ENCODE results near the gene CDC42BPA. TPM values are rescaled to one million over a fixed set of nuclear protein-coding genes. Genes with fewer than 3 reads are reported as not detected.

CDC42BPA gene
- total RNA-seq, 1 donor from 2014 or later: 51.5 TPM

DNA sequence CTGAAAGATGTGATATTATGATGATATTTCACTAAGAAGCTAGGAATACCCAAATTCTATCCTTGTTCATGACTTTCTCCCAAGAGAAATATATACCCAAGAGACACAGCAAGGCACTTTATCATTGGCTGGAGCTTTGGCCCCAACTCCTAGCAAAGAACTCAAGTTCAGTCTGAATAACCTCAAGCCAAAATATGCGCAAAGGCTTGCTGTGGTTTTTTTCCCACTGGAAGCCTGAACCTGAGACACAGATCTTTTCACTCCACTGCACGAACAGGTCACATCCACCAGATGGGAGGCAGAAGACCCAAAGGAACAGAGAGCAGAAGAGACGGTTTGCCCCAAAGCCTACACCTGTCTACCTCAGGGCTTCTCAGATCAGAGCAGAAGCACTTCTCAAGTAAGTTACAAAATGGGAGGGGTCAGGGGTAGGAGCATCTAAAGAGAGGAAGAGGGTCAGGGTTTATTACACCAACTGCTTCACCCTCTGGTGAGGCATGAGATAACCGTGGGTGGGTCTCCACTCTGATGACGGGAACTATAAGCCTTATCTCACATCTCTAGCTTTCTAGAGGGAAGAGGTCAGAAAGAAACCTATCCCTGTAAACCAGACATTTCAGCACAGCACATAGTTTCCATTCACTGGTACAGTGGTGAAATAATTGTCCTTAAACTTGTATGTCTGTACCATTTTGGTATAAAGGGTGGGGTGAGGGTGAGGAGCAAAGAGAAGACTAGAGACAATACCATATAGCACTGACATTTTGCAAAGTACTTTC lies 17.1 kb upstream of the CDC42BPA start:
- no peak for DNase-seq (ENCODE audit: low spot score)

DNA sequence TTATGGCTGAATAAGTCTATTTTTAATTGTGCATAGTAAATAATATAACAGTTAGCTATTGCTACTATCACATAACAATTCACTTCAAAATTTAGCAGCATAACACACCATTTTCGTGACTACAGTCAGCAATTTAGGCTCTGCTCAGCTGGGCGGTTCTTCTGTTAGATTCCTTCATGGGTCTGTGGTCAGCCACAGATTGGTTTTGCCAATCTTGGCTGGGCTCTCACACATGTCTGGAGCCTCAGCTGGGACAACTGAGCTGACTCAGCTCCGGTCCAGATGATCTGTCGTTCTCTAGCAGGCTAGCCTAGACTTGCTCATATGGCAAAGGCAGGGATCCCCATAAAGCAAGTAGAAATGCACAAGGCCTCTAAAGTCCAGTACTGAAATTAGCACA lies 15.1 kb upstream of the CDC42BPA start:
- DNase-seq (ENCODE audit: low spot score): no peak

DNA sequence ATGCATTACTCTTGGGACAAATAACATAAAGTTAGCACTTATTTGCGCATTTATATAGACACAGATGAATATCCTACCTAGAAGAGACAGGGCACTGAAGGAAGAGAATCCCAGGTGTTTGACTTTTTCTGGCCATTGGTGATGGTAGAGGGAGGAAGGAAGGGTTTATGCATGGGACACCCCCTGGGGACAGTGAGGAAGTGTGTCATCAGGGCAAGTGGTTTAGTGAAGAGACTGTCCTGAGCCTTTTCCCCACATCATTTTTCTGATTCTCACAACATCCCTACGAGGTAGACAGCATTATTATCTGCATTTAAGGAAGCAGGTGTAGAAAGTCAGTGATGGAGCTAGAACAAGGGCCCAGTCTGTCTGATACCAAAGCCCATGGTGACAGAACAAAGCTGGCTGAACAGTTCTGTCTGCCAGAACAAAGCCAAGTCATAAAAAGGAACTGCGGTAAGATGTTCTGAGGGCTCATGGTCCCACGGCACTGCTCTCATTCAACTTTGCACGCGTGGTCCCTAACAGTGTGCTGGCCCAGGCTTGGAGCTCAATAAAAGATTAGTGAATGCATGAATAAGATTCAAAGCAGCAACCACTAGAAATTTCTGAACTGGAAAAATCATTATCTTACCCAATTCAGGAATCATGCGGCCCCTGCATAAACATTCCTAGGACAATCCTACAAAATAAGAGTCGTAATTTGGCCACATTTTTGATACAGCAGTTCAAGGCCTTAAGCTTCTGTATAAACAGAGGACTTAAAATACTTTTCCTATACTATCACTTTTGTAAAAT lies 12.2 kb upstream of the CDC42BPA start:
- DNase-seq (ENCODE audit: low spot score): no peak

- DNase-seq (ENCODE audit: low spot score): no peak
Measured at GRCh38 chr1:227328405-227329019, 10.2 kb upstream of the CDC42BPA start.

- DNase-seq (ENCODE audit: low spot score): no peak
Measured at GRCh38 chr1:227325156-227325555, 6.9 kb upstream of the CDC42BPA start.

DNA sequence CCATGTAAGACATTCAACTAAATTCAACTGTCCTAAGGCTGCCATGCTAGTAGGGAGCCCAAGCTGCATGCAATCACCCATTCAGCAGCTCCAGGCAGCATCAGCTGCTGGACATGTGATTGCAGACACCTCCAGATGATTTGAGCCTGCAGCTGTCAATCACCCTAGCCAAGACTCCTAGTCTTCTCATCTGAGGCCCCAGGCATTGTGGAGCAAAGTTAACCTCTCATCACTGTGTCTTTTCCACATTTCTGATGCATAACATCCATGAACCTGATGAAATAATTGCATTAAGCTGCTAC lies 5.6 kb upstream of the CDC42BPA start:
- DNase-seq (ENCODE audit: low spot score): no peak

DNA sequence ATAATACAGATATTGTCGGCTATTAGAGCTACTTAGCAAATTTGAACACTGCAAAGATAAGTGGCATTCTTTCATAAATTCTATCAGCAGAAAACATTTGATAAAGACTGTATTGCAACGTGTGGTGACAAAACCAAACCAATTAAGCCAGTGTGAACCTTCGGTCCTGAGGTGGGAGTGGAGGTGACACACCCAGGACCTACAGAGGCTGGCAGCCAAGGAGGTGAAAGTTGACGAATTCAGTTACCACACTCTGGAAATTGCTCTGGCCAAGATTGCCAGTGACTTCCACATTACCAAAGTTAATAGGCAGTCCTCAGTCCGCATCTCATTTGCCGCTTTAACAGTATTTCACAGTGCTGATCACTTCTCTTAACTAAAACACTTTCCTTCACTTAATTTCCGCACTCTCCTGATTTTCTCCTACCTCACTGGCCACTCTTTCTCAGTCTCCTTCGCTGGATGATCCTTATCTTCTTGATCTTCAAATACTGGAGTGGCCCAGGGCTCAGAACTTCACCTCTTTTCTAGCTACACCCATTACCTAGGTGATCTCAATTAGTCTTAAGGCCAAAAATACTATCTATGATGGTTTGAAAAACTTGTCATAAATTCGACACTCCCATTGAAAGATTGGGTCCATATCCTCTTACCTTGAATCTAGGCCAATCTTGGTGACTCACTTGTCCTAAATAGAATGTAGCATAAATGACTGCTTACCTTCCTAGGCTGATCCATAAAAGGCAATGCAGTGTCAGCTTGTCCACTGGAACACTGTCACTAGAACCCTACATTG lies 5.1 kb upstream of the CDC42BPA start:
- no peak for DNase-seq (ENCODE audit: low spot score)

DNA sequence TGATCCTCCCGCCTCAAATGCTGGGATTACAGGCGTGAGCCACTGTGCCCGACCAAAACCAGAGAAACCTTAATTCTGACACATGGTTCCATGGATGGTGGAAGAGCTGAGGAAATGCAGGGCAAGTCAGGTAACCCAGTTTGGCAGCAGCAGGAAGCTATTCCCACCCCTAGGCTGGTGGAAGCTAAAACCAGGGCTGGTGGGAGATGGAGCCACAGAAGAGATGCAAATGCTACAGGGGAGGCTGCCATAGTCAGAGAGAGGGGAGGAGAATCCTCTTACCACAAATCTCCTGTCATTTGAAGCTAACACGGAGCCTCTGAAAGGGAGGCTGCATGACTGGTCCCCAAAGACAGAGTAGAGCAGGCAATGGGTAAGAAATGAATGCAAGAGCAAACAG lies 4.1 kb upstream of the CDC42BPA start:
- no peak for DNase-seq (ENCODE audit: low spot score)

DNA sequence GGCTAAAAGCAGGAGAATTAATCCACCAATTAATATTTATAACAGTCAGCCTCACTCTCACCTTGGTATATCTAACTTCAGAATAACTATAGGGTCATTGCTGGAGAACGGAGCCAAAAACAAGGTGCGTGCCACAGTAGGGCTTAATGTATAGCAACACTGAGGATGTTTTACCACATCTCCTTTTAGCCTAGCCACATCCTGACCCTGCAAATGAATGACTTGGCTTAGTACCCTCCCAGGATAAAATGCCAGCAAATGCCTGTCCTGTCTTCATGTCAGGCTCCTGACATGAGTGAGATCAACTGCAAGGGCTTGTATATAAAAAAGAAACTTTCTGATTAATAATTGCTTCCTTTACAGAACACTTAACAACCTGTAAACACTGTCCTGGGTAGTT lies 2.7 kb upstream of the CDC42BPA start:
- DNase-seq (ENCODE audit: low spot score): no peak

DNA sequence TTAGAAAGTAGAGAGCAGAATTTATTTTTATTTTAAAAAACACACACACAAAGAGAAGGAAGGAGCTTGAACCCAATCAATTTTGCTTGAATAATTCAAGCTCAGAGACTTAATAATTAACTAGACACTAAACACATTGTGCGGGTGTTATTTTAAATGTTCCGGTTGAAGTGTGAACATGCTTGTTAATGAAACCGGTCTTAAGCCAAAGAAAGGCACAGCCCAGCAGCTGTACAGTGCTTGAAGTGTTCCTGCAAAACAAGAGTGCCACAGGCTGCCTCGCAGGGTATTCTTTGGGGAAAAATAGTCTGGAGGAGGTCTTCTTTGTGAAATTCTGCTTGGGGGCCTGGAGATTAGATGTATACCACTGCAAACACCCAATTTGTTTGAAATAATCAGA lies 2.2 kb upstream of the CDC42BPA start:
- no peak for DNase-seq (ENCODE audit: low spot score)

DNA sequence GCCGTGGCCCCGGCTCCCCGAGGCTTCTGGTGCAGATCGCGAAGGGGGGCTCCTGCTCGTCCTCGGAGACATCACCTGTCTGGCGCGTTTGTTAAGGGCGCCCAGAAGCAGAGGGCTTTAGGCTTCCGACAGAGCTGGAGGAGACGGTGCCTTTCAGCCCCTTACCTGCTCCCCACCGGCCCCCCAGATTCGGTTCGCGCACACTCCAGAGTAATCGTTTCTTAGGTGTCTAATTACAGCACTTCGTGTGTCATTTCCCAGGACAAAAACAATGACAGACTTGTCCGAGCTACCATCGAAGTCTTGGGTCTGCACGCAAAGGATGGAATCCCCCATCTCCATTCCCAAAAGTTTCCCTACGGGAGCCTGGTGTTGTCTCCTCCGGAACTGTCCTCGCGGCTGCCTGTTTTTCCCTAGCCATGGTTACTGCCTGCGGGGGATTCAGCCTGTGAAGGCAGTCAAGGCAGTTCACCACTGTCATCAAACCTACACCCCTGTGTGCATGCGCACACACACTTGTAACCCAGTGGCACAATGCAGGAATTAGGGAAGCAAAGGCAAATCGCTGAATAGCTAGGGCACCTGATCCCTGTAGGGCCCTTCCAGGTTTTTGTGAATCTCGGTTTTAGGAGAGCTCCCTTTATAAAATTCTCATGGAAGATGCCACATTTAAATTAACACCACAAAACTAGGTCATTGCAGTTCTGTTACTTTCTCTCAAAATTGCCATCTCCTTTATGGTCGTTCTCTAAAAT lies 738 bp upstream of the CDC42BPA start:
- DNase-seq (ENCODE audit: low spot score): peak; percentile 50

DNA sequence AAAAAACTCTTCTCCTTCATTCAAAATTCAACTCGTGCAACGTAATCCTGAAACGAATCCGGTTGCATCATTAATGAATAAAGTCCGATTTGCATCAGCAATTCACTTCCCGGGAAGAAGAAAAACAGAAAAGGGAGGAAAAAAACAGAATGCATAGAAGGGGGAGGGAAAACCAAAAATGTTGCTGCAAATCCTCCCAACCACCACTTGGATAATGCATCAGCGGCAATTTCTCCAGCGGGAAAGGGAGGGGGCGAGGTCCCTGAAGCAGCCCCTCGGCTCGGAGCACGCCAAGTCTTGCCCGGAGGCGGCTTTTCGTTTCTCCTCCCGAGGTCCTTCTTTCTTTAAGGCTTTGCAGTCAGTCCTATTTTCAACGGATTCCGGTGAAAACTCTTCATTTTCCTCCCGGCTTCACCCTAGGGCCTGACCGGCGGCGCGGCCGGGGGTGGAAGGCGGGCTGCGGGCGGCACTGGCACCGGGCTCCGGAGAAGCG lies 723 bp downstream of the CDC42BPA start:
- DNase-seq (ENCODE audit: low spot score): peak; percentile 45

DNA sequence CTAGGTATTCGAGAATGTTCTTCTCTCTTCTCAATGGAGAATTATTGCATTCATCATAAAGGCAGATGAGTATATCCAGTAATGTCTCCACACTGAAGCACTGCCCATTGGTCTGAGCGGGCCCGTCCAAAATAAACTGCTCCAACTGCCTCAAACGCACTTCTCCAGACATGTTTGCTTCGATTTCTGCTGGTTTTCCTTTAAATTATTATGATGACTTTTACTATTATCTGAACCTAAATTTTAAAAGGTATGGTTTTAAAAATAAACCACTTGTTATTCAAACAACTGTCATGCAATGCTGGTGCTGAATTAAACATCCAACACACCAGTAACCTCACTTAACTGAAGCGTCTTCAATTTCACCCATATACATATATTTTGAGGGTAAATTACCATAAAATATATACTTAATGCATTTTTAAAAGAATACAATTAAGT lies 1.3 kb downstream of the CDC42BPA start:
- DNase-seq (ENCODE audit: low spot score): no peak

GRCh38 chr1:227316456-227316855 lies 1.8 kb downstream of the CDC42BPA start:
- no peak for DNase-seq (ENCODE audit: low spot score)

DNA sequence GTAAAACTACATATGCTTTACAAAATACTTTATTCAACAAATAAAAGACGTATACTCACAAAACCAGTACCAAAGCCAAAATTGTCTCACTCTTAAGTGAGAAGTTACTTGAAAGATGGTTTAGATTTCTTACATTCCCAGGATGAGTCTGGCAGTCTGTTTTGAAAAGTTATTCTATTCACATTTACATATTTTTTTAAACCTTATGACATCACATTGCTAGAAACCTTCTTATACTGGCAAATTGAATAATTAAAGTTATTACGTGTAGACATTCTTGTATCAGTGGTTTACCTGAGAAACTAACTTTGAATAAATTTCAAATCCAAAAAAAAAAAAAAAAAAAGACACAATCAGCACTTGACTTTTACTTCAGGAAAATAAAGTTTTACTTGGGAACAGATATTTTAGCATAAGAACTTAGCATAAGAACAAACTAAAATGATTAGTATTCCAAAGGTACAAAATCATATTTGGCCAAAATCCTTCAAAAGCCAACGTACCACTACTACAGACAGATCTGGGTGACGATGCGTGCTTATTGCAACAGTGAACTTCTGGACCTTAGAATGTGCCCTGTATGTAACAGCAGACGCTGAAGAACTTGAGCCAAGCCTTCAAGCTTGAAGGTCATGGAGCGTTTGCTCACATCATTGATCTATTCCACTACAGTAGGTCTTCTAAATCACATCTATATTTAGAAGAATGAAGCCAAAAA lies 2.5 kb downstream of the CDC42BPA start:
- no peak for DNase-seq (ENCODE audit: low spot score)

DNA sequence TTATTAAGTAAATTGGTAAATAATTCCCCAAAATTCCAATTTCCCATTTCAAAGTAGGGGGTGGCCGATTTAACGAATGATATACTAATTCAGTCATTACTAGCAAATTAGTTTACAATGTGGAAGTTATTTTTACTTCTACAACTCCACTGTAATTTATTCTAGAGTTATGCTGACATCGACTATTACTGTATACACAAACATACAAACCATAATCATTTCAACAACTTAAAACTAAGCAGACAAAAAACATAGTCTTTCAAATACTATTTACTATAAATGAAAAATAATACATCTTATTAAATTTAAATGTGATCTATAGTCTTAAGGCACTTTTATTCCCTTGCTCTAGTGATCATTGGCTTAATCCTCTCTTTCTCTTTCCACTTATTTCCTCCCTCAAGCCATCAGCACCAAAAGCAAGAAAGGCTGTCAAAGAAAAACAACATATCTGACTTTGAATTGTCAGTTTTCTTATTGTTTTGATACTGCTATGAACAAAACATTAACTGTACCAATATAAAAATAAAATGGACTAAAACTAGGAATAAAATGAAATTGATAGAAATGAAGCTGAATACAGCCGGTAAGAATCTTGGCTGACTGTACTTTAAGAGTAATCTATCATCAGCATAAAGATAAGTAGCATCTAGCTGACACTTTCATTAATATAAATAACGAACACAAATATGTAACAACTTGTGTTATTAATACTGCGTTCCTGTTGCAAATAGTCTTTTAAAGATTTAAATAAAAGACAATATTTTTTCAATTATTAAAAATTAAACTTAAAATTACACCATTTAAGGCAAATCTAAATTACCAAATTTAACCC lies 4.1 kb downstream of the CDC42BPA start:
- no peak for DNase-seq (ENCODE audit: low spot score)

- no peak for DNase-seq (ENCODE audit: low spot score)
Measured at GRCh38 chr1:227312361-227313025, 5.8 kb downstream of the CDC42BPA start.

GRCh38 chr1:227311389-227312001 lies 6.8 kb downstream of the CDC42BPA start:
- DNase-seq (ENCODE audit: low spot score): no peak

All from ureter (tissue), 1 donor.